Stomach (tissue), 4 donors: ENCODE measurements around the gene KIRREL3.

Experiments used
- EP300 ChIP-seq: sonication (generic); formaldehyde crosslinking; IDR thresholded peaks from one replicate; pipeline ENCODE4 v1.6.1; 2017; ENCODE audit warnings: antibody characterized with exemption
- POLR2A ChIP-seq, 4 donors: fragments of 450-650 bp; IDR thresholded peaks; one replicate each; pipeline ENCODE4 v1.6.1; 2016; ENCODE audit warnings: antibody characterized with exemption in 4 of 4, control low read depth in 2 of 4, mild to moderate bottlenecking in 1 of 4, moderate library complexity in 1 of 4
- TF ChIP-seq, protein P1 (sequence below), 7 experiments: fragments of 450-650 bp in 4 of 7; fragments of 200-600 bp in 3 of 7; sonication (generic) in 3 of 7; IDR thresholded peaks; one replicate each; pipeline ENCODE4 v1.5.1; 2016 to 2019; ENCODE audit warnings: antibody characterized with exemption in 7 of 7, control low read depth in 2 of 7, mild to moderate bottlenecking in 1 of 7

- TF ChIP-seq, protein P1, sequence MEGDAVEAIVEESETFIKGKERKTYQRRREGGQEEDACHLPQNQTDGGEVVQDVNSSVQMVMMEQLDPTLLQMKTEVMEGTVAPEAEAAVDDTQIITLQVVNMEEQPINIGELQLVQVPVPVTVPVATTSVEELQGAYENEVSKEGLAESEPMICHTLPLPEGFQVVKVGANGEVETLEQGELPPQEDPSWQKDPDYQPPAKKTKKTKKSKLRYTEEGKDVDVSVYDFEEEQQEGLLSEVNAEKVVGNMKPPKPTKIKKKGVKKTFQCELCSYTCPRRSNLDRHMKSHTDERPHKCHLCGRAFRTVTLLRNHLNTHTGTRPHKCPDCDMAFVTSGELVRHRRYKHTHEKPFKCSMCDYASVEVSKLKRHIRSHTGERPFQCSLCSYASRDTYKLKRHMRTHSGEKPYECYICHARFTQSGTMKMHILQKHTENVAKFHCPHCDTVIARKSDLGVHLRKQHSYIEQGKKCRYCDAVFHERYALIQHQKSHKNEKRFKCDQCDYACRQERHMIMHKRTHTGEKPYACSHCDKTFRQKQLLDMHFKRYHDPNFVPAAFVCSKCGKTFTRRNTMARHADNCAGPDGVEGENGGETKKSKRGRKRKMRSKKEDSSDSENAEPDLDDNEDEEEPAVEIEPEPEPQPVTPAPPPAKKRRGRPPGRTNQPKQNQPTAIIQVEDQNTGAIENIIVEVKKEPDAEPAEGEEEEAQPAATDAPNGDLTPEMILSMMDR (IDR thresholded peaks at IDR 0.05), result no peak
- TF ChIP-seq POLR2A (IDR thresholded peaks at IDR 0.05), result no peak
- no peak for TF ChIP-seq EP300
These were observed 85.6 kb downstream of the KIRREL3 start for GRCh38 chr11:126914941-126915340.
